Upper lobe of left lung (tissue), 4 donors: ENCODE measurements around the gene CASP3.

Experiments
- CTCF ChIP-seq, 6 experiments: fragments of 450-650 bp in 4 of 6; fragments of 200-600 bp in 2 of 6; sonication (generic) in 2 of 6; IDR thresholded peaks; one replicate each; pipeline ENCODE4 v1.5.1; 2016 to 2019; ENCODE audit warnings: antibody characterized with exemption in 6 of 6
- EP300 ChIP-seq, 4 donors: sonication (generic); formaldehyde crosslinking; IDR thresholded peaks; one replicate each; pipeline ENCODE4 v1.5.1; 2017; ENCODE audit warnings: antibody characterized with exemption in 4 of 4, control low read depth in 2 of 4
- POLR2A ChIP-seq, 4 donors: fragments of 450-650 bp; IDR thresholded peaks; one replicate each; pipeline ENCODE4 v1.5.1; 2016 to 2017; ENCODE audit warnings: antibody characterized with exemption in 4 of 4, mild to moderate bottlenecking in 2 of 4
- POLR2AphosphoS5 ChIP-seq, 2 donors: sonication (generic); formaldehyde crosslinking; IDR thresholded peaks; one replicate each; pipeline ENCODE4 v1.5.1; 2017; ENCODE audit warnings: antibody characterized with exemption in 2 of 2

- TF ChIP-seq POLR2AphosphoS5 (IDR thresholded peaks at IDR 0.05) (no peak), POLR2A (IDR thresholded peaks at IDR 0.05) (no peak), CTCF (IDR thresholded peaks at IDR 0.05) (no peak), EP300 (IDR thresholded peaks at IDR 0.05) (no peak)
Measured at GRCh38 chr4:184689681-184690080, 40.4 kb upstream of the CASP3 start.
